ENCODE measurements around the gene PAGR1. TPM values are rescaled to one million over a fixed set of nuclear protein-coding genes. Genes with fewer than 3 reads are reported as not detected.
"Not testable (repeated sequence)": the region's sequence is repeated elsewhere in the genome, so short reads cannot be mapped to it uniquely, and the experiment has no call there.

The PAGR1 gene
- total and polyA plus RNA-seq, 4 donors, result 8.2 to 65.5 (median 51.0) TPM

- Histone ChIP-seq H3K4me3 (ENCODE audit: low read depth, low read length) (peak within 1 kb of the TSS; percentile 49), H3K4me1 (ENCODE audit: control insufficient read depth, insufficient read depth, low read length) (peaks cover 56% of the 10 kb centered on the region), H3K27ac (ENCODE audit: low read depth, low read length) (peak within 1 kb of the TSS; percentile 35), H3K27me3 (ENCODE audit: control insufficient read depth, insufficient read depth, low read length) (no peaks in the 10 kb centered on the region), H3K36me3 (ENCODE audit: control insufficient read depth, insufficient read depth, low read length) (peaks cover 42% of the 10 kb centered on the region), H3K9me3 (ENCODE audit: control insufficient read depth, insufficient read depth, low read length) (no peaks in the 10 kb centered on the region)
- DNase-seq (ENCODE audit: low read depth in 4 of 6, low spot score in 6 of 6), result peak in 1 of 6 donors; percentile 55
- 9% methylated on average over 4 of the region's 4 CpGs for WGBS (ENCODE audit: insufficient coverage)
These were observed 4.3 kb downstream of the PAGR1 start, which contains the start of gene MVP for GRCh38 chr16:29820271-29820701. Gene MVP (plus strand): TSS chr16:29820462. CDS start chr16:29830550, 10,088 bp downstream.

- Histone ChIP-seq H3K4me1 (ENCODE audit: control insufficient read depth, insufficient read depth, low read length) (peaks cover 55% of the 10 kb centered on the region), H3K36me3 (ENCODE audit: control insufficient read depth, insufficient read depth, low read length) (peaks cover 42% of the 10 kb centered on the region), H3K27ac (ENCODE audit: low read depth, low read length) (no peak overlapping the region), H3K9me3 (ENCODE audit: control insufficient read depth, insufficient read depth, low read length) (no peaks in the 10 kb centered on the region), H3K4me3 (ENCODE audit: low read depth, low read length) (peak overlapping the region; percentile 49), H3K27me3 (ENCODE audit: control insufficient read depth, insufficient read depth, low read length) (no peaks in the 10 kb centered on the region)
- no peak for DNase-seq (ENCODE audit: low read depth in 4 of 6, low spot score in 6 of 6)
- WGBS (ENCODE audit: insufficient coverage), result 84% methylated on average over 11 of the region's 11 CpGs
These were observed 5.0 kb downstream of the PAGR1 start for GRCh38 chr16:29820730-29821642.

DNA sequence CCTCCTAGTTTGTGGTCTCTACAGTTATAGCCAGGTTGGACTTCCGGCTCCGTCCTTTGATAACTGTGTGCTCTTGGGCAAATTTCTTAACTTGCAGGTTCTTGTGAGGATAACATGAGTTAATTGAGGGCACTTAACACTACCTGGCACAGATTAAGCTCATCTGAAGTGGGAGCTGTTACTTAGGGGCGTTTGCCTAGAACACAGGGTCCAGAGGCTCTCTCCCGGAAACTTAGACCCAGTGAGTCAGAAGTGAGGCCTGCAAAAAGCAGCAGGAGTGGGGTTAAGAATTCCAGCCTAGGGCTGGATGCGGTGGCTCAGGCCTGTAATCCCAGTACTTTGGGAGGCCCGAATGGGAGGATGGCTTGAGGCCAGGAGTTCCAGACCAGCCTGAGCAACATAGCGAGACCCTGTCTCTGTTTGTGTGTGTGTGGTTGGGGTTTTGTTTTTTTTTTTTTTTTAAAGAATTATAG, 5.7 kb downstream of the PAGR1 start:
- no peak overlapping the region for H3K4me3 ChIP-seq (ENCODE audit: low read depth, low read length)

DNA sequence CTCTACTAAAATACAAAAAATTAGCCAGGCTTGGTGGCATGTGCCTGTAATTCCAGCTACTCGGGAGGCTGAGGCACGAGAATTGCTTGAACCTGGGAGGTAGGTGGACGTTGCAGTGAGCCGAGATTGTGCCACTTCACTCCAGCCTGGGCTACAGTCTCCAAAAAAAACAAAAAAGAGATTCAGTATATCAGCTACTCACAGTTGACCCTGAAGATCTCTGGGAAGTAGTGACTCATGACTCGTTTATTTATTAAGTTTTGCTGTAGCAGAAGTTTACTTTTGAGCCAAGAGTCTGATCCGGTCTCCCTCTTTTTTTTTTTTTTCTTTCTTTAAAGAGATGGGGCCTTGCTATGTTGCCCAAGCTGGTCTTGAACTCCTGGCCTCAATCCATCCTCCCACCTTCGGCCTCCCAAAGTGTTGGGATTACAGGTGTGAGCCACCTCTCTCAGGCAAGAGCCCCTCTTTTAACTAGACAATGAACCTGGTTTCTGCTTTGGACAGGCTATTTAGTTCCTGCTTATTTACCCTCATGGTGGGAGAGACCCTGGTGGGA, 8.7 kb downstream of the PAGR1 start:
- WGBS (ENCODE audit: insufficient coverage), result 100% methylated on average over 2 of the region's 7 CpGs
- Histone ChIP-seq H3K9me3 (ENCODE audit: control insufficient read depth, insufficient read depth, low read length) (no peaks in the 10 kb centered on the region), H3K27ac (ENCODE audit: low read depth, low read length) (peak overlapping the region; percentile 47), H3K4me1 (ENCODE audit: control insufficient read depth, insufficient read depth, low read length) (peaks cover 33% of the 10 kb centered on the region), H3K36me3 (ENCODE audit: control insufficient read depth, insufficient read depth, low read length) (peaks cover 14% of the 10 kb centered on the region), H3K4me3 (ENCODE audit: low read depth, low read length) (no peak overlapping the region), H3K27me3 (ENCODE audit: control insufficient read depth, insufficient read depth, low read length) (no peaks in the 10 kb centered on the region)
- no peak for DNase-seq (ENCODE audit: low read depth in 4 of 6, low spot score in 6 of 6)

More for the DNA sequence above, 5.7 kb downstream of the PAGR1 start:
- H3K27me3 ChIP-seq (ENCODE audit: control insufficient read depth, insufficient read depth, low read length), result no peaks in the 10 kb centered on the region
- no peak for DNase-seq (ENCODE audit: low read depth in 4 of 6, low spot score in 6 of 6)
- 69% methylated on average over 5 of the region's 7 CpGs for WGBS (ENCODE audit: insufficient coverage)
- peaks cover 40% of the 10 kb centered on the region for H3K36me3 ChIP-seq (ENCODE audit: control insufficient read depth, insufficient read depth, low read length)
- no peaks in the 10 kb centered on the region for H3K9me3 ChIP-seq (ENCODE audit: control insufficient read depth, insufficient read depth, low read length)
- H3K4me1 ChIP-seq (ENCODE audit: control insufficient read depth, insufficient read depth, low read length), result peaks cover 48% of the 10 kb centered on the region
- no peak overlapping the region for H3K27ac ChIP-seq (ENCODE audit: low read depth, low read length)

DNA sequence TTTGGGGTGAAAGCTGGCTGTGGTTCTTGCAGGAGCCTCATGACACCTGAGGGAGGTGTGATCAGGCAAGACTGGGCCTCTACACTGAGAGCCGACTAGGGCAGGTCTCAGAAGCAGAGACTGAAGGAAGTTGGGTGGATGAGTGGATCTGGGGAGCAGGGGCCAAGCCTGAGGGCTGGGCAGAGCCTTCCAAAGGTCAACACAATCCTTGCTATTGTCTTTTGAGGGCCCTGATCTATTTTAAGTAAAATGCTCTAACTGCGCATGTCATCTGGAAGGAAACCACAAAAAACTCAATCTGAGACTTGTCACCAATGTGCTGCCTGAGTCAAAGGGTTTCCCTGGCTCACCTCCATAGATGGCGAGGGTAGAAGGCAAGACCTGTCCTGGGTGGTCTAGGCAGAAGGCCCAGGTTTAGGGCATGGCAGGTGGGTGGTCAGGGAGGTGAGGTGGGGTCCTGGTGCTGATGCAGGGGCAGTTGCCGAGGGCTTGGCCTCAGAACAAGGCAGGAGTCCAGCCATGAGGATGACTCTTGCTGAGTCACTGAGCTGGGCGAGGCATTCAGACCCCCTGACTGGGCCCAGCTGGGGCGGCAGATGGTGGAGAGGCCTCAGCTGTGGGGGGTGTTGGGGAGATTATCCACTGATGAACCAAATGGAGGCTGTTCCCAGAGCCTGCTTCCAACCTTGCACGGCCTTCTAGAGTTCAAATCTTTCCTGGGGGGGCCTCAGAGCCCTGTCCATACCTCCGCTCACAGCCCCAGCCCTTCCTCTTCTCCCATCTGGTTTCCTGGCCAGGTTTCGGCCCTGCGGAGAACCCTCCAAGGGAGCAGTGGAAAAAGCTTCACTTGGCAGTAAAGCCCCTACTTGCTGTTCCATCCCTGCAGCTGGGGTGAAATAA, 9.4 kb downstream of the PAGR1 start:
- Histone ChIP-seq H3K4me1 (ENCODE audit: control insufficient read depth, insufficient read depth, low read length) (peaks cover 27% of the 10 kb centered on the region), H3K4me3 (ENCODE audit: low read depth, low read length) (no peak overlapping the region), H3K27ac (ENCODE audit: low read depth, low read length) (peak overlapping the region; percentile 47), H3K27me3 (ENCODE audit: control insufficient read depth, insufficient read depth, low read length) (no peaks in the 10 kb centered on the region), H3K36me3 (ENCODE audit: control insufficient read depth, insufficient read depth, low read length) (peaks cover 7% of the 10 kb centered on the region), H3K9me3 (ENCODE audit: control insufficient read depth, insufficient read depth, low read length) (no peaks in the 10 kb centered on the region)
- DNase-seq (ENCODE audit: low read depth in 4 of 6, low spot score in 6 of 6), result peak in 1 of 6 donors; percentile 61
- WGBS (ENCODE audit: insufficient coverage), result 71% methylated on average over 9 of the region's 10 CpGs

DNA sequence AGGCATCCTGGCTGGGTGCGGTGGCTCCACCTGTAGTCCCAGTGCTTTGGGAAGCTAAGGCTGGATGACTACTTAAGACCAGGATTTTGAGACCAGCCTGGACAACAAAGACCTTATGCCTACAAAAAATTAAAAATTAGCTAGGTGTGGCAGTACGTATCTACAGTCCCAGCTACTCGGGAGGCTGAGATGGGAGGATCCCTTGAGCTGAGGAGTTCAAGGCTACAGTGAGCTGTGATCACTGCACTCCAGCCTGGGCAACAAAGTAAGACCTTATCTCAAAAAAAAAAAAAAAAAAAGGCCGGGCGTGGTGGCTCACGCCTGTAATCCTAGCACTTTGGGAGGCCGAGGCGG, 10.4 kb downstream of the PAGR1 start:
- Histone ChIP-seq H3K4me1 (ENCODE audit: control insufficient read depth, insufficient read depth, low read length) (peaks cover 18% of the 10 kb centered on the region), H3K27me3 (ENCODE audit: control insufficient read depth, insufficient read depth, low read length) (no peaks in the 10 kb centered on the region), H3K27ac (ENCODE audit: low read depth, low read length) (no peak overlapping the region), H3K9me3 (ENCODE audit: control insufficient read depth, insufficient read depth, low read length) (no peaks in the 10 kb centered on the region), H3K36me3 (ENCODE audit: control insufficient read depth, insufficient read depth, low read length) (no peaks in the 10 kb centered on the region), H3K4me3 (ENCODE audit: low read depth, low read length) (no peak overlapping the region)
- 100% methylated on average over 1 of the region's 8 CpGs for WGBS (ENCODE audit: insufficient coverage)
- DNase-seq (ENCODE audit: low read depth in 4 of 6, low spot score in 6 of 6), result no peak

- no peaks in the 10 kb centered on the region for H3K9me3 ChIP-seq (ENCODE audit: control insufficient read depth, insufficient read depth, low read length)
- no peaks in the 10 kb centered on the region for H3K27me3 ChIP-seq (ENCODE audit: control insufficient read depth, insufficient read depth, low read length)
- peaks cover 1% of the 10 kb centered on the region for H3K4me1 ChIP-seq (ENCODE audit: control insufficient read depth, insufficient read depth, low read length)
- 90% methylated on average over 6 of the region's 11 CpGs for WGBS (ENCODE audit: insufficient coverage)
- peaks cover 2% of the 10 kb centered on the region for H3K36me3 ChIP-seq (ENCODE audit: control insufficient read depth, insufficient read depth, low read length)
- H3K4me3 ChIP-seq (ENCODE audit: low read depth, low read length), result no peak overlapping the region
- no peak overlapping the region for H3K27ac ChIP-seq (ENCODE audit: low read depth, low read length)
- DNase-seq (ENCODE audit: low read depth in 4 of 6, low spot score in 6 of 6), result no peak
These were observed 14.8 kb downstream of the PAGR1 start for GRCh38 chr16:29830774-29831173.

- Histone ChIP-seq H3K4me3 (ENCODE audit: low read depth, low read length) (no peak overlapping the region), H3K27me3 (ENCODE audit: control insufficient read depth, insufficient read depth, low read length) (no peaks in the 10 kb centered on the region), H3K27ac (ENCODE audit: low read depth, low read length) (no peak overlapping the region), H3K36me3 (ENCODE audit: control insufficient read depth, insufficient read depth, low read length) (peaks cover 2% of the 10 kb centered on the region), H3K9me3 (ENCODE audit: control insufficient read depth, insufficient read depth, low read length) (no peaks in the 10 kb centered on the region), H3K4me1 (ENCODE audit: control insufficient read depth, insufficient read depth, low read length) (no peaks in the 10 kb centered on the region)
- 71% methylated on average over 1 of the region's 2 CpGs for WGBS (ENCODE audit: insufficient coverage)
- DNase-seq (ENCODE audit: low read depth in 4 of 6, low spot score in 6 of 6), result no peak
These were observed 15.5 kb downstream of the PAGR1 start for GRCh38 chr16:29831490-29831889.

- not testable (repeated sequence) for H3K36me3 ChIP-seq (ENCODE audit: control insufficient read depth, insufficient read depth, low read length); H3K4me1 ChIP-seq (ENCODE audit: control insufficient read depth, insufficient read depth, low read length); H3K27ac ChIP-seq (ENCODE audit: low read depth, low read length); H3K9me3 ChIP-seq (ENCODE audit: control insufficient read depth, insufficient read depth, low read length); H3K4me3 ChIP-seq (ENCODE audit: low read depth, low read length); DNase-seq (ENCODE audit: low read depth in 4 of 6, low spot score in 6 of 6); H3K27me3 ChIP-seq (ENCODE audit: control insufficient read depth, insufficient read depth, low read length)
- WGBS (ENCODE audit: insufficient coverage), result no CpG with 5 or more reads among the region's 4 CpGs
These were observed 17.3 kb downstream of the PAGR1 start for GRCh38 chr16:29833219-29833618.

Measured in spinal cord (tissue), 10 donors.